ENCODE data around the gene TSPAN4. TPM values are rescaled to one million over a fixed set of nuclear protein-coding genes. Genes with fewer than 3 reads are reported as not detected.

The TSPAN4 gene
- total RNA-seq, 2 experiments from 2014 or later, result 9.4 to 12.1 TPM

DNA sequence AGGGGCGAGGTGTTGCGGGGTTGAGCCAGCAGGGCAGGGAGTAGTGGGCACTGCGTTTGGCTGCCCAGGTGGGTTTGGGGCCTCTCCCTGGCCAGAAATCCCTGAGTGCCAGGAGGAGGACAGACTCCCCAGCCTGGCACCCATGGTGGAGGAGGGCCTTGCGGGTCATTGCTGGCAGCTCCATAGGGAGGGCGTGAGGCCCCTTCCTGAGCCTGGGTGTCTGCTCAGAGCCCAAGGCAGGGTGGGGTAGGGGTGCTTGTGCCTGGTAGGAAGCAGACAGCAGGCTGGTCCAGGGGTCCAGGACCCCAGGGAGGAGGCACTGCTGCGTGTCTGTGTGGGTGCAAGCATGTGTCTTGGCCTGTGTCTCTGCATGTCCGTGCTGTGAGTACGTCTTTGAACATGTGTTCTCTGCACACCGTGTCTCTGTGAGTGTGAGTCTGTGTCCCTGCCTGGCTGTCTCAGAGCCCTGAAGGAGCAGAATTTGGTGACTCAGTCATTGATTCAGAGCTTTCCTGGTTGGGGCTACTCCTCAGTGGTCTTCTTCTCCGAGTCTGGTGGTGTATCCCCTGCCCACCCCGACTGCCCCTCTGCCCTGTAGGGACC is 3.9 kb downstream of the TSPAN4 start:
- Histone ChIP-seq H3K4me1 (ENCODE audit: insufficient read depth, low read length, poor library complexity, severe bottlenecking) (peaks cover 30% of the 10 kb centered on the region), H2AFZ (ENCODE audit: low read length) (no peak overlapping the region), H3K4me2 (ENCODE audit: low read length) (no peak overlapping the region), H3K36me3 (ENCODE audit: insufficient read depth, low read length) (no peaks in the 10 kb centered on the region), H4K20me1 (ENCODE audit: insufficient read depth, low read length) (no peaks in the 10 kb centered on the region), H3K4me3 (ENCODE audit: low read depth, low read length, poor library complexity, severe bottlenecking) (no peak overlapping the region), H3K9me2 (ENCODE audit: insufficient read depth, low read length) (no peaks in the 10 kb centered on the region), H3K79me2 (ENCODE audit: insufficient read depth, low read depth, low read length) (peaks cover 7% of the 10 kb centered on the region), H3K27ac (ENCODE audit: low read depth, low read length, poor library complexity, severe bottlenecking) (no peak overlapping the region), H3K9me3 (ENCODE audit: low read length) (no peaks in the 10 kb centered on the region)
- DNase-seq (ENCODE audit: low spot score), result no peak
- intact Hi-C loops (cut with micrococcal nuclease; ENCODE audit: unreplicated experiment), result loop anchor here (5.0 kb wide), 2 partner anchors 61 to 131 kb away; no protein-coding TSS in a partner anchor
- BruUV-seq (replicated peaks), result no TSS peak
- ChIA-PET POLR2A (interaction anchor here (0.6 to 0.8 kb wide), 2 partner anchors 36 to 134 kb away, joined by 3 to 6 read pairs; no protein-coding TSS in a partner anchor), CTCF (ENCODE audit: unreplicated experiment) (interaction anchor here (0.6 kb wide), 1 partner anchor 27 kb away, joined by 3 read pairs; no protein-coding TSS in a partner anchor)
- TF ChIP-seq EZH2phosphoT487 (IDR thresholded peaks at IDR 0.05; ENCODE audit: borderline replicate concordance, low read depth, low read length), result no peak
- TF ChIP-seq, protein P1, sequence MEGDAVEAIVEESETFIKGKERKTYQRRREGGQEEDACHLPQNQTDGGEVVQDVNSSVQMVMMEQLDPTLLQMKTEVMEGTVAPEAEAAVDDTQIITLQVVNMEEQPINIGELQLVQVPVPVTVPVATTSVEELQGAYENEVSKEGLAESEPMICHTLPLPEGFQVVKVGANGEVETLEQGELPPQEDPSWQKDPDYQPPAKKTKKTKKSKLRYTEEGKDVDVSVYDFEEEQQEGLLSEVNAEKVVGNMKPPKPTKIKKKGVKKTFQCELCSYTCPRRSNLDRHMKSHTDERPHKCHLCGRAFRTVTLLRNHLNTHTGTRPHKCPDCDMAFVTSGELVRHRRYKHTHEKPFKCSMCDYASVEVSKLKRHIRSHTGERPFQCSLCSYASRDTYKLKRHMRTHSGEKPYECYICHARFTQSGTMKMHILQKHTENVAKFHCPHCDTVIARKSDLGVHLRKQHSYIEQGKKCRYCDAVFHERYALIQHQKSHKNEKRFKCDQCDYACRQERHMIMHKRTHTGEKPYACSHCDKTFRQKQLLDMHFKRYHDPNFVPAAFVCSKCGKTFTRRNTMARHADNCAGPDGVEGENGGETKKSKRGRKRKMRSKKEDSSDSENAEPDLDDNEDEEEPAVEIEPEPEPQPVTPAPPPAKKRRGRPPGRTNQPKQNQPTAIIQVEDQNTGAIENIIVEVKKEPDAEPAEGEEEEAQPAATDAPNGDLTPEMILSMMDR (conservative IDR thresholded peaks at IDR 0.05; ENCODE audit: low read length), result no peak

DNA sequence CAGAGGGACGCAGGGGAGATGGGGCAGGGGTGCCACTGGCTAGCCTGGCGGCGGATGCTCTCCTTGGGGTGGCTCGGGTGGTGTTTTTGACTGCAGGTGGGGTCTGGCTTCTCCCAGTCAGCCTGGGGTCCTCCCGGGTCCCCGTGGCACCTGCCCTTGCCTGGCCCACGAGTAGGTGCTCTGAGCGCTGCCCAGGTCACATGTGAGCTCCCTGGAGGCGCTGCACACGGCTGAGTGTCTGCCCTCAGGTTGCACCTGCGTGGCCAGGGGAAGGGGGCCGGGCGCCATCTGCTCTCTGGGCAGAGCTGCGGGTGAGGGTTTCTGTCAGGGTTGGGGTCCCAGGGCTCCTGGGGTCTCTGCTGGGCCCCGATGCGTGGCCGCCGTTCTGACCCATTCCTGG is 5.2 kb downstream of the TSPAN4 start:
- no peak overlapping the region for H3K27ac ChIP-seq (ENCODE audit: low read depth, low read length, poor library complexity, severe bottlenecking)
- peak overlapping the region; percentile 87; the same call in 1 of the 2 replicates for H3K4me2 ChIP-seq (ENCODE audit: low read length)
- H3K4me3 ChIP-seq (ENCODE audit: low read depth, low read length, poor library complexity, severe bottlenecking), result no peak overlapping the region
- no peaks in the 10 kb centered on the region for H3K79me2 ChIP-seq (ENCODE audit: insufficient read depth, low read depth, low read length)
- H3K9me2 ChIP-seq (ENCODE audit: insufficient read depth, low read length), result no peaks in the 10 kb centered on the region
- BruUV-seq (replicated peaks), result no TSS peak
- DNase-seq (ENCODE audit: low spot score), result no peak
- intact Hi-C loops (cut with micrococcal nuclease; ENCODE audit: unreplicated experiment), result loop anchor here (1.0 to 5.0 kb wide), 3 partner anchors 59 to 203 kb away; no protein-coding TSS in a partner anchor
- no peaks in the 10 kb centered on the region for H3K36me3 ChIP-seq (ENCODE audit: insufficient read depth, low read length)
- ChIA-PET CTCF (ENCODE audit: unreplicated experiment) (interaction anchor here (0.8 to 1.0 kb wide), 2 partner anchors 9 to 204 kb away, joined by 3 read pairs; no protein-coding TSS in a partner anchor), POLR2A (no interaction called here)
- no peaks in the 10 kb centered on the region for H3K9me3 ChIP-seq (ENCODE audit: low read length)
- H4K20me1 ChIP-seq (ENCODE audit: insufficient read depth, low read length), result no peaks in the 10 kb centered on the region
- TF ChIP-seq, protein P1 (conservative IDR thresholded peaks at IDR 0.05; ENCODE audit: low read length), result no peak
- no peak for TF ChIP-seq EZH2phosphoT487 (IDR thresholded peaks at IDR 0.05; ENCODE audit: borderline replicate concordance, low read depth, low read length)
- H3K4me1 ChIP-seq (ENCODE audit: insufficient read depth, low read length, poor library complexity, severe bottlenecking), result peaks cover 30% of the 10 kb centered on the region
- no peak overlapping the region for H2AFZ ChIP-seq (ENCODE audit: low read length)

DNA sequence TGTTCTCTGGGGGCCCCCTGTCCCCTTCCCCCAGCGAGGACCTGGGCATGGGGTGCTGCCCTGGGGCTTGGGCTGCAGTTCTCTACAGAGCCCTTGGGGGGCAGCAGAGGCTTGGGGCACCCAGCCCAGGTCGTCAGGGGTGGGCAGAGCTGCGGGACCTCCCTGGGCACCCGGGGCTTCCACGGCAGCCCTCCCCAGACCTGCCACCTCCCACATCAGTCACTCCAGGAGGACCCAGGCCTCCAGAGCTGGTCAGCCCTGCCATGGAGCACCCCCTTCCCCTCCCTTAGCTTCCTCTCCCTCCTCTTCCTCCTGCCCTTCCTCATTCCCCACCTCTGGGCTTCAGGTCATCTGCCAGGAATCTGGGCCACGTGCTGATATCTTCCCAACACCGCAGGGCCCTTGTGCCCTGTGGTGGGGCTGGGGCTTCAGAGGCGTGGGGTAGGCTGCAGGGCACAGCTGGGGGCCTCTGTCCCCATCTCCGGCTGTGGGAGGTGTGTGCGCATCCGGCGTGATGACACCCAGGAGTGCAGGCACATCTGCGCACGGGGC is 5.8 kb downstream of the TSPAN4 start:
- Histone ChIP-seq H3K4me2 (ENCODE audit: low read length) (peak overlapping the region; percentile 87), H3K36me3 (ENCODE audit: insufficient read depth, low read length) (no peaks in the 10 kb centered on the region), H3K4me1 (ENCODE audit: insufficient read depth, low read length, poor library complexity, severe bottlenecking) (peaks cover 29% of the 10 kb centered on the region), H3K9me2 (ENCODE audit: insufficient read depth, low read length) (no peaks in the 10 kb centered on the region), H3K79me2 (ENCODE audit: insufficient read depth, low read depth, low read length) (no peaks in the 10 kb centered on the region), H3K9me3 (ENCODE audit: low read length) (no peaks in the 10 kb centered on the region), H3K4me3 (ENCODE audit: low read depth, low read length, poor library complexity, severe bottlenecking) (peak overlapping the region; percentile 66), H2AFZ (ENCODE audit: low read length) (no peak overlapping the region), H4K20me1 (ENCODE audit: insufficient read depth, low read length) (no peaks in the 10 kb centered on the region), H3K27ac (ENCODE audit: low read depth, low read length, poor library complexity, severe bottlenecking) (no peak overlapping the region)
- ChIA-PET POLR2A (no interaction called here), CTCF (ENCODE audit: unreplicated experiment) (interaction anchor here (1.0 kb wide), 1 partner anchor 203 kb away, joined by 3 read pairs; no protein-coding TSS in a partner anchor)
- BruUV-seq (replicated peaks), result no TSS peak
- peak; percentile 71 for DNase-seq (ENCODE audit: low spot score)
- intact Hi-C loops (cut with micrococcal nuclease; ENCODE audit: unreplicated experiment), result loop anchor here (1.0 to 5.0 kb wide), 3 partner anchors 59 to 203 kb away; no protein-coding TSS in a partner anchor
- TF ChIP-seq, protein P1 (conservative IDR thresholded peaks at IDR 0.05; ENCODE audit: low read length), result peak; percentile 87
- no peak for TF ChIP-seq EZH2phosphoT487 (IDR thresholded peaks at IDR 0.05; ENCODE audit: borderline replicate concordance, low read depth, low read length)

Measured in OCI-LY7 (cell line).